Upper lobe of left lung (tissue), 4 donors: ENCODE results near the gene VLDLR.

Experiments
- CTCF ChIP-seq, 6 experiments: fragments of 450-650 bp in 4 of 6; fragments of 200-600 bp in 2 of 6; sonication (generic) in 2 of 6; IDR thresholded peaks; one replicate each; pipeline ENCODE4 v1.5.1; 2016 to 2019; ENCODE audit warnings: antibody characterized with exemption in 6 of 6
- POLR2A ChIP-seq, 4 donors: fragments of 450-650 bp; IDR thresholded peaks; one replicate each; pipeline ENCODE4 v1.5.1; 2016 to 2017; ENCODE audit warnings: antibody characterized with exemption in 4 of 4, mild to moderate bottlenecking in 2 of 4

- TF ChIP-seq CTCF (IDR thresholded peaks at IDR 0.05) (no peak), POLR2A (IDR thresholded peaks at IDR 0.05) (no peak)
Observed at GRCh38 chr9:2697492-2697891, 75.9 kb downstream of the VLDLR start.
